Measurements from ENCODE around the gene AURKAIP1.
"Not testable (repeated sequence)": the region's sequence is repeated elsewhere in the genome, so short reads cannot be mapped to it uniquely, and the experiment has no call there.

The AURKAIP1 gene

DNA sequence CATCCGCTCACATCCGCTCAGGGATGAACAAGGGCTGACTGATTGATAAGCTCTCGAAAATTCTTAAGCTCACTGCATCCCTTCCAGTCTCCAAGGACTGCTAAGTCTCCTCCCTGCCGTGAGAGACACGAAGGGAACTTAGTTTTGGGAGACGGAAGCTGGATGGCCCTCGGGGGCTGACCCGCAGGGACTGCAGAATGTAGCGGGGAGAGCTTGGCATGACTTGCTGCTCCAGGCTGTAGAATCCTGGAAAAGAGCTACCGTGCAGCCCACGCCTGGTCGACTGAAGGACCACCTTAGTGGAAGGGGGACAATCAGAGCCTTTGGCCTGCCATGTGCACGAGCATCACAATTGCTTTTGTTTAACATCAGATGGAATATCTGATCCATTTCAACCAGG lies 40.7 kb upstream of the AURKAIP1 start:
- in situ Hi-C loops (cut with HindIII; ENCODE audit: low pct_unique_long_range_greater_than_20kb, low sequenced_read_pairs): no loop called here
- TF ChIP-seq JUND (IDR thresholded peaks at IDR 0.05; ENCODE audit: low read depth): no peak
- no peak for DNase-seq (ENCODE audit: low read depth in 1 of 2, low spot score in 1 of 2)

DNA sequence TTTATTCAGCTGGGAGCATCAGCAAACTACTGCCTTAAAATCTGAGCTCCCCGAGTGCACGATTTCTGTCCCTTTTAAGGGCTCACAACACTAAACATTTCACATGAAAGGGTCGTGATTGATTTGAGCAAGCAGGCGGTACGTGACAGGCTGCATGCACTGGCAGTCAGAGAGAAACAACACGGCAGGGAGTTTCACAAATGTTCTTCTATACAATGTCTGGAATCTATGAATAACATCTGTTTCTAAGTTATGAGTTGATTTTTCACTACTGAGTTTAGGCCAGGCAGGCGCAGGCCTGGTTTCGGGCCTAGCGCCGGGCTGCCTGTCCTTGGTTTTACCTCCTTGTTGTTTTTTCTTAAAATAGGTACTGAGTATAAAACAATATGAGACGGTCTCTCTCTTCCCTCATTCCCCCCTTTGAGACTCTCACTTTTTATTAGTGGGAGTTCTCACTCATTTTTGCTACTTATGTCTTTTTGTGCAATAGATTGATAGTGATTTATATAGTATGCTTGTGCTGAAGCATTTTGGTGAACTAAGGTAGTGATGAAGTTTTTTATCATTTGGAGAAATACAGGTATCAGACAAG lies 37.4 kb upstream of the AURKAIP1 start:
- DNase-seq (ENCODE audit: low read depth in 1 of 2, low spot score in 1 of 2); in situ Hi-C loops (cut with HindIII; ENCODE audit: low pct_unique_long_range_greater_than_20kb, low sequenced_read_pairs): not testable (repeated sequence)

DNA sequence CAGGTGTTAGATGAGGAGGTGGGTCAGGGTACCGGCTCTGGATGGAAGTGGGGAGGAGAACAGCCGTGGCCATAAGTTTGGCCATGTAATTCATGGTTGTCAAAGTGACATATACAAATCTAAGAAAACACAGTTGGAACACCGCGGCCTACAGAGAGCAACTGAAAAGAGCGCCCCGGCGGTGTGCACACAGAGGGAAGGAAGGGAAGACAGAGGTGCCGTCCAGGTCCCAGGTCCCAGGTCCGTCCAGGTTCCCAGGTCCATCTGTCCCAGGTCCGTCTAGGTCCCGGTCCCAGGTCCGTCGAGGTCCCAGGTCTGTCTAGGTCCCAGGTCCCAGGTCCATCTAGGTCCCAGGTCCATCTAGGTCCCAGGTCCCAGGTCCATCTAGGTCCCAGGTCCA lies 36.6 kb upstream of the AURKAIP1 start:
- DNase-seq (ENCODE audit: low read depth in 1 of 2, low spot score in 1 of 2): no peak
- no peak for TF ChIP-seq JUND (IDR thresholded peaks at IDR 0.05; ENCODE audit: low read depth)
- in situ Hi-C loops (cut with HindIII; ENCODE audit: low pct_unique_long_range_greater_than_20kb, low sequenced_read_pairs): no loop called here

- DNase-seq (ENCODE audit: low read depth in 1 of 2, low spot score in 1 of 2); in situ Hi-C loops (cut with HindIII; ENCODE audit: low pct_unique_long_range_greater_than_20kb, low sequenced_read_pairs): not testable (repeated sequence)
These were observed 35.2 kb upstream of the AURKAIP1 start for GRCh38 chr1:1410238-1410637.

GRCh38 chr1:1407636-1408318 lies 32.8 kb upstream of the AURKAIP1 start:
- in situ Hi-C loops (cut with HindIII; ENCODE audit: low pct_unique_long_range_greater_than_20kb, low sequenced_read_pairs): no loop called here
- no peak for TF ChIP-seq JUND (IDR thresholded peaks at IDR 0.05; ENCODE audit: low read depth)
- DNase-seq (ENCODE audit: low read depth in 1 of 2, low spot score in 1 of 2): no peak

- in situ Hi-C loops (cut with HindIII; ENCODE audit: low pct_unique_long_range_greater_than_20kb, low sequenced_read_pairs): no loop called here
- TF ChIP-seq JUND (IDR thresholded peaks at IDR 0.05; ENCODE audit: low read depth): no peak
- DNase-seq (ENCODE audit: low read depth in 1 of 2, low spot score in 1 of 2): peak; percentile 88 to 90
These were observed 32.0 kb upstream of the AURKAIP1 start, which contains the start of gene MRPL20 for GRCh38 chr1:1406821-1407635. Gene MRPL20 (minus strand): TSS chr1:1407293. CDS start chr1:1407217, 76 bp downstream.

DNA sequence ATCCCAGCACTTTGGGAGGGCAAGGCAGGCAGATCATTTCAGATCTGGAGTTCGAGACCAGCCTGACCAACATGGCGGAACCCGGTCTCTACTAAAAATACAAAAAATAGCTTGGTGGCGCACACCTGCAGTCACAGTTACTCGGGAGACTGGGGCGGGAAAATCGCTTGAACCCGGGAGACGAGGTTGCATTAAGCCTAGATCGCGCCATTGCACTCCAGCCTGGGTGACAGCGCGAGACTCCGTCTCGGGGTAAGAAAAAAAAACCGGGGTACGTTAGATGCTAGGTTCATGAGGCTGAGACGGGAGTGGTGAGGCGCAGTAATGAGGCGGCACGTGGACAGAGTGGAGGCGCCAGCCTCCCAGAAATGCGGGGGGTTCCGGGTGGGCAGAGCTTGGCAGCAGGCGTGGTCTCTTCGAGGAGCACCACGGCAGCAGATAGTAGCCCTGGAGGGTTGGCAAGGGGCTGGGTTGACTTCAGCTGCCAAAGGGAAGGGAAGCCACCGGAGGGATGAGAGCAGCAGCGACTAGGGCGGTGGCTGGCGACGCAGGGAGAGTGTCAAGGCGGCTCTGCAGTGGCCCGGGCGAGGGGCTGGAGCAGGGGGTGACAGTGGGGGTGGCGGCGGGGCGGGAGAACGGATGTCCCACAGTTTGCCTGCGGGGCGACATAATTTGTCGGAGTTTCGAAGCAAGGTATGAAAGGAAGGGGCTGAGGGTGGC lies 31.3 kb upstream of the AURKAIP1 start:
- in situ Hi-C loops (cut with HindIII; ENCODE audit: low pct_unique_long_range_greater_than_20kb, low sequenced_read_pairs): no loop called here
- no peak for DNase-seq (ENCODE audit: low read depth in 1 of 2, low spot score in 1 of 2)
- TF ChIP-seq JUND (IDR thresholded peaks at IDR 0.05; ENCODE audit: low read depth): no peak

GRCh38 chr1:1403653-1404052 lies 28.6 kb upstream of the AURKAIP1 start:
- TF ChIP-seq JUND (IDR thresholded peaks at IDR 0.05; ENCODE audit: low read depth): no peak
- no peak for DNase-seq (ENCODE audit: low read depth in 1 of 2, low spot score in 1 of 2)
- in situ Hi-C loops (cut with HindIII; ENCODE audit: low pct_unique_long_range_greater_than_20kb, low sequenced_read_pairs): no loop called here

DNA sequence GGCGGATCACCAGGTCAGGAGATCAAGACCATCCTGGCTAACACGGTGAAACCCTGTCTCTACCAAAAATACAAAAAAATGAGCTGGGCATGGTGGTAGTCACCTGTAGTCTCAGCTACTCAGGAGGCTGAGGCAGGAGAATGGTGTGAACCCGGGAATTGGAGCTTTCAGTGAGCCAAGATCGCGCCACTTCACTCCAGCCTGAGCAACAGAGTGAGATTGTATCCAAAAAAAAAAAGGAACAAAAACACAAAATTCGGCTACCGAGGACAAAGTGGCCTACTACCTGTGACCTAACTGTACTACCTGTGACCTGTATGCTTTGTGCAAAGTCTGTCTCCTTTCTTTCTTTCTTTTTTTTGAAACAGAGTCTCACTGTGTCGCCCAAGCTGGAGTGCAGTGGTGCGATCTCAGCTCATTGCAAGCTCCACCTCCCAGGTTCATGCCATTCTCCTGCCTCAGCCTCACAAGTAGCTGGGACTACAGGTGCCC lies 27.9 kb upstream of the AURKAIP1 start:
- DNase-seq (ENCODE audit: low read depth in 1 of 2, low spot score in 1 of 2); in situ Hi-C loops (cut with HindIII; ENCODE audit: low pct_unique_long_range_greater_than_20kb, low sequenced_read_pairs): not testable (repeated sequence)

DNA sequence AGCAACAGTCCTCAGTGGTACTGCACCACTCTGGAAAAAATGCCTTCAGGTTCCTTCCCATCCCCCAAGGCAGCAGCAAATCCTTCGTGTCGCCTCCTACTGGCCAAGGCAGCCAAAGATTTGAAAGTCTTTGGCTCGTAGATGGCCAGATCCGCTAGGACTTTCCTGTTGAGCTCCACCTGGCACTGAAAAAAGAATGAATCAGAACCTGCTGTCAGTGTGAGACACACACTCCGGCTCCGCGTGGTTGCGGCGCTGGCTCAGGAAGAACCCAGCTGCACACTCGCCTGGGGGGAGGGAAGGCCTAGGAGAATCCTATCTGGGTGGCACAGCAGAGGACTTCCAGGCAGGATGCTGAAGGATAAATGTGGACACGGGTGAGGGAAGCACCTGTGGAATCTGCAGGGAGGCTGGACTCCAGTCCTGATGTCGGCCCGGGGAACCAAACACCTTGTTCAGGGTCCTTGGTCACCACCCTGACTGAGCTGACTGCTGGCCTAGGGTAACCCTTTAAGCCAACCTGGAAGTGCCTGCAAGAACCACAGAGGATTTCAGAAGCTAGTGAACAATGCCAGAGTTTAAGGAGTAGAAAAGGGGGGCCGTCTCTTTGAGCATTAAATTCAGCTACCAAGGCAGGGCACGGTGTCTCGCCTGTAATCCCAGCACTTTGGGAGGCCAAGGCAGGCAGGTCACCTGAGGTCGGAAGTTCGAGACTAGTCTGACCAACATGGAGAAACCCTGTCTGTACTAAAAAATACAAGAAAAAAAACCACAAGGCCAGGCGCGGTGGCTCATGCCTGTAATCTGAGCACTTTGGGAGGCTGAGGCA lies 27.3 kb upstream of the AURKAIP1 start:
- DNase-seq (ENCODE audit: low read depth in 1 of 2, low spot score in 1 of 2): peak in 1 of 2 experiments; percentile 57
- in situ Hi-C loops (cut with HindIII; ENCODE audit: low pct_unique_long_range_greater_than_20kb, low sequenced_read_pairs): no loop called here
- TF ChIP-seq JUND (IDR thresholded peaks at IDR 0.05; ENCODE audit: low read depth): no peak

DNA sequence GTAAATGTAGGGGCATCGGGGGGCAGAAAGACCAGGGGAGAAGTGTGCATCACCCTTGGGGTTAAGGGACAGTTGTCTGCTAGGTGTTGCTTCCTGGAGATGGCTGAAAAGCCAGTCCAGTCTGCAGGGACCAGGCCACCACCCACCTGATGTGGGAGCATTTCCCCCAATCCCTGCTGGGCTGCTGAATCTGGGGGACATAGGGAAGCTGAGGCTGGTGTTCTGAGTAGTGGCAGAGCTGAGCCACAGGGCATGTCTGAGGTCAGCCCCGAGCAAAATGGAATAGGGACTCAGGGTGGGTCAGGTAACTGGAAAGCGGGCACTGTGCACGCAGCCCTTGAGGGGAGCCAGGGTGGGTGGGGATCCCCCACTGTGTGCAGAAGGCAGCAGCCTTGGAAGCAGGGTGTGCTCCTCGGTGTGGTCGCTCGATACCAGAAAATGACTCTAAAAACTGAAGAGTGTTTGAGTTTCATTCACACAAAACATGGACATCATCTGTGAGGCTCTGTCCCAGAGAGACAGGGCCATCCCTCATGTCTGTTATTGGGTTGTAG lies 26.5 kb upstream of the AURKAIP1 start:
- in situ Hi-C loops (cut with HindIII; ENCODE audit: low pct_unique_long_range_greater_than_20kb, low sequenced_read_pairs): no loop called here
- DNase-seq (ENCODE audit: low read depth in 1 of 2, low spot score in 1 of 2): no peak
- no peak for TF ChIP-seq JUND (IDR thresholded peaks at IDR 0.05; ENCODE audit: low read depth)
